SK-N-SH (cell line): Measurements from ENCODE around the gene UBR7. TPM values are rescaled to one million over a fixed set of nuclear protein-coding genes. Genes with fewer than 3 reads are reported as not detected.
"Not testable (repeated sequence)": the region's sequence is repeated elsewhere in the genome, so short reads cannot be mapped to it uniquely, and the experiment has no call there.

Source experiments
- CTCF ChIA-PET: fragments of 300-600, 350-600 bp; formaldehyde crosslinking; extraction: SDS; loops from one replicate; lab custom pipeline; 2021; lab: Yijun Ruan, JAX
- POLR2A ChIA-PET: fragments of 350-600 bp; sonication (Branson Sonifier 250); formaldehyde crosslinking; extraction: SDS; loops from one replicate; lab custom pipeline; 2020; ENCODE audit warnings: antibody characterized with exemption, inconsistent platforms; lab: Yijun Ruan, JAX
- DNase-seq: peaks from one replicate; pipeline ENCODE4 v3.0.0; 2012
- H2AFZ ChIP-seq: fragments of 200-600 bp; sonication (generic); 2 replicates; pipeline ENCODE4 v1.8.1; 2016; ENCODE audit warnings: antibody characterized with exemption, mild to moderate bottlenecking, low read depth
- H3F3A ChIP-seq: fragments of 200-600 bp; sonication (generic); replicated peaks from 2 replicates; pipeline ENCODE3; 2016; ENCODE audit warnings: antibody characterized with exemption, mild to moderate bottlenecking; ENCODE audit not compliant: insufficient read depth
- H3K27ac ChIP-seq, 2 experiments: fragments of 200-500 bp in 1 of 2; fragments of 200-600 bp in 1 of 2; sonication (Bioruptor generic) in 1 of 2; sonication (generic), shearing (Covaris generic) in 1 of 2; 2 replicates each; pipeline versions ENCODE4 v1.5.1 to v1.6.1; 2014 to 2016; ENCODE audit warnings: low read depth in 2 of 2, inconsistent platforms in 1 of 2, low read length in 1 of 2, mild to moderate bottlenecking in 1 of 2, mixed read lengths in 1 of 2
- H3K27me3 ChIP-seq: fragments of 200-600 bp; sonication (generic), shearing (Covaris generic); 2 replicates; pipeline ENCODE4 v1.6.1; 2016; ENCODE audit warnings: mixed run types; ENCODE audit not compliant: insufficient read depth
- H3K36me3 ChIP-seq, 2 experiments: fragments of 200-500 bp in 1 of 2; fragments of 200-600 bp in 1 of 2; sonication (Bioruptor generic) in 1 of 2; sonication (generic) in 1 of 2; replicated peaks in 1 of 2; 2 replicates each; pipeline versions ENCODE3 to v1.5.1; 2014 to 2016; ENCODE audit warnings: low read length in 1 of 2, mild to moderate bottlenecking in 1 of 2; ENCODE audit not compliant: insufficient read depth in 2 of 2, control insufficient read depth in 1 of 2
- H3K4me1 ChIP-seq, 2 experiments: fragments of 200-500 bp in 1 of 2; fragments of 200-600 bp in 1 of 2; sonication (Bioruptor generic) in 1 of 2; sonication (generic), shearing (Covaris generic) in 1 of 2; 2 replicates each; pipeline versions ENCODE4 v1.5.1 to v1.6.1; 2014 to 2016; ENCODE audit warnings: low read depth in 1 of 2, low read length in 1 of 2, mixed run types in 1 of 2; ENCODE audit not compliant: insufficient read depth in 2 of 2, control insufficient read depth in 1 of 2
- H3K4me2 ChIP-seq: fragments of 200-600 bp; sonication (generic), shearing (Covaris generic); 2 replicates; pipeline ENCODE4 v1.6.1; 2017; ENCODE audit warnings: mixed run types
- H3K4me3 ChIP-seq, 2 experiments: fragments of 200-500 bp in 1 of 2; fragments of 200-600 bp in 1 of 2; sonication (Bioruptor generic) in 1 of 2; sonication (generic), shearing (Covaris generic) in 1 of 2; 2 replicates each; pipeline versions ENCODE4 v1.5.1 to v1.8.1; 2014 to 2016; ENCODE audit warnings: low read depth in 2 of 2, inconsistent platforms in 1 of 2, low read length in 1 of 2, mild to moderate bottlenecking in 1 of 2, mixed read lengths in 1 of 2, moderate library complexity in 1 of 2
- H3K79me2 ChIP-seq: fragments of 200-600 bp; sonication (generic); 2 replicates; pipeline ENCODE4 v1.8.1; 2017; ENCODE audit warnings: mild to moderate bottlenecking; ENCODE audit not compliant: insufficient read depth
- H3K9ac ChIP-seq: fragments of 200-600 bp; sonication (generic); 2 replicates; pipeline ENCODE4 v1.6.1; 2017; ENCODE audit warnings: mixed run types
- H3K9me2 ChIP-seq: fragments of 200-600 bp; sonication (generic); 2 replicates; pipeline ENCODE4 v1.6.1; 2017; ENCODE audit warnings: mixed run types
- H3K9me3 ChIP-seq: fragments of 200-600 bp; sonication (generic); 2 replicates; pipeline ENCODE4 v1.6.1; 2017; ENCODE audit warnings: mixed run types, mild to moderate bottlenecking, moderate library complexity
- H4K20me1 ChIP-seq: fragments of 200-600 bp; sonication (generic); 2 replicates; pipeline ENCODE4 v1.6.1; 2017; ENCODE audit warnings: mild to moderate bottlenecking, mixed run types; ENCODE audit not compliant: insufficient read depth
- EZH2phosphoT487 ChIP-seq: fragments of 200-600 bp; sonication (generic); IDR thresholded peaks from 2 replicates; pipeline ENCODE4 v1.6.1; 2017; ENCODE audit warnings: low read depth, mixed run types, mild to moderate bottlenecking, antibody characterized with exemption, moderate library complexity, borderline replicate concordance
- FOSL2 ChIP-seq: IDR thresholded peaks from 2 replicates; pipeline ENCODE4 v1.4.0; 2012; ENCODE audit warnings: low read depth, mild to moderate bottlenecking, moderate library complexity, borderline replicate concordance
- GABPA ChIP-seq: IDR thresholded peaks from 2 replicates; pipeline ENCODE4 v1.4.0; 2012; ENCODE audit warnings: low read depth, mild to moderate bottlenecking
- JUND ChIP-seq: IDR thresholded peaks from 2 replicates; pipeline ENCODE4 v1.4.0; 2012
- MEF2A ChIP-seq: IDR thresholded peaks from 2 replicates; pipeline ENCODE4 v1.4.0; 2012; ENCODE audit warnings: low read depth, borderline replicate concordance
- MXI1 ChIP-seq: IDR thresholded peaks from 2 replicates; pipeline ENCODE4 v1.6.1; 2012; ENCODE audit warnings: mild to moderate bottlenecking, low read depth, low read length, improper control_type of control experiment
- RAD21 ChIP-seq: IDR thresholded peaks from 2 replicates; pipeline ENCODE4 v1.6.1; 2012; ENCODE audit warnings: mild to moderate bottlenecking, low read length
- RCOR1 ChIP-seq: fragments of 150-350 bp; IDR thresholded peaks from 2 replicates; pipeline ENCODE4 v1.6.1; 2017; ENCODE audit warnings: antibody characterized with exemption, low read length
- REST ChIP-seq: IDR thresholded peaks from 2 replicates; pipeline ENCODE4 v1.6.1; 2012; ENCODE audit warnings: mild to moderate bottlenecking, low read depth, low read length, moderate library complexity
- RXRA ChIP-seq: IDR thresholded peaks from 2 replicates; pipeline ENCODE4 v1.4.0; 2012; ENCODE audit warnings: low read depth, mild to moderate bottlenecking, borderline replicate concordance
- SIN3A ChIP-seq: IDR thresholded peaks from 2 replicates; pipeline ENCODE4 v1.6.1; 2012; ENCODE audit warnings: low read depth, mild to moderate bottlenecking, low read length, moderate library complexity, borderline replicate concordance
- USF2 ChIP-seq: fragments of 150-350 bp; IDR thresholded peaks from 2 replicates; pipeline ENCODE4 v1.6.1; 2017; ENCODE audit warnings: antibody characterized with exemption, low read length, low read depth, borderline replicate concordance
- YY1 ChIP-seq: IDR thresholded peaks from 2 replicates; pipeline ENCODE4 v1.4.0; 2012; ENCODE audit warnings: low read depth, mild to moderate bottlenecking
- ZBTB33 ChIP-seq: IDR thresholded peaks from 2 replicates; pipeline ENCODE4 v1.4.0; 2012; ENCODE audit warnings: low read depth, borderline replicate concordance
- WGBS: methylation state at CpG from one replicate; pipeline ENCODE4 v1.1.6; 2017; ENCODE audit warnings: low lambda C conversion rate; 5-methylcytosine and 5-hydroxymethylcytosine counted together
- polyA plus RNA-seq, 3 experiments: library from polyadenylated mRNA; depleted of rRNA; stranded (reverse); fragments of >200 nt; gene quantifications; 2 replicates each; pipeline ENCODE4 v1.2.3, GENCODE V29; 2012

UBR7 gene
- polyA plus RNA-seq, 1 of the 3 experiments (the other 2 are of a cell fraction): 28.2 TPM

- TF ChIP-seq MXI1 (peak; percentile 47; the same call in 1 of the 2 replicates), FOSL2 (no peak), ZBTB33 (no peak), RCOR1 (no peak), YY1 (no peak), RAD21 (no peak), SIN3A (no peak), JUND (no peak), USF2 (peak; percentile 58; the same call in 1 of the 2 replicates)
Measured at GRCh38 chr14:93231129-93231979, 24.3 kb downstream of the UBR7 start (continued).

GRCh38 chr14:93232159-93232558 lies 25.1 kb downstream of the UBR7 start:
- Histone ChIP-seq H3K4me2 (peak overlapping the region; percentile 90), H3K9me3 (no peaks in the 10 kb centered on the region), H3K27me3 (no peaks in the 10 kb centered on the region), H3K9ac (no peak overlapping the region), H3K79me2 (no peaks in the 10 kb centered on the region)
- WGBS: 91% methylated on average over 12 of the region's 17 CpGs
- no peak for TF ChIP-seq RAD21
- no peak for TF ChIP-seq MEF2A
- TF ChIP-seq EZH2phosphoT487: no peak
- TF ChIP-seq RXRA: no peak
- no peak for TF ChIP-seq FOSL2
- TF ChIP-seq REST: no peak
- no peak for TF ChIP-seq YY1
- TF ChIP-seq USF2: no peak
- no peak for TF ChIP-seq GABPA
- TF ChIP-seq, all 33 proteins: peak for 0
- ChIA-PET POLR2A (interaction anchor here (1.6 kb wide), 1 partner anchor 305 kb away, joined by 4 read pairs; no protein-coding TSS in a partner anchor), CTCF (interaction anchor here (1.2 to 2.7 kb wide), 4 partner anchors 11 to 312 kb away, joined by 3 to 12 read pairs (median 8); no protein-coding TSS in a partner anchor)
- Histone ChIP-seq H3K9me2 (no peaks in the 10 kb centered on the region), H3K4me1 (peaks cover 0 to 12% of the 10 kb centered on the region in 2 experiments; a peak in 1 of 4 replicates), H3F3A (no peaks in the 10 kb centered on the region), H3K27ac (no peak overlapping the region), H2AFZ (no peak overlapping the region; the same call in 1 of the 2 replicates), H3K4me3 (peak overlapping the region; percentile 57 to 72; a peak in 2 of 4 replicates), H4K20me1 (no peaks in the 10 kb centered on the region), H3K36me3 (peaks cover 15 to 17% of the 10 kb centered on the region in 2 experiments)
- peak; percentile 24 for DNase-seq

- H2AFZ ChIP-seq, H3K9me2 ChIP-seq, H4K20me1 ChIP-seq, H3K4me3 ChIP-seq, H3K36me3 ChIP-seq, H3K9me3 ChIP-seq, H3F3A ChIP-seq, H3K4me2 ChIP-seq, H3K79me2 ChIP-seq, H3K27me3 ChIP-seq, POLR2A ChIA-PET, DNase-seq, H3K9ac ChIP-seq, H3K27ac ChIP-seq: not testable (repeated sequence)
- 90% methylated on average over 5 of the region's 5 CpGs for WGBS
- CTCF ChIA-PET: interaction anchor here (1.2 to 1.5 kb wide), 2 partner anchors 28 to 311 kb away, joined by 3 to 5 read pairs; no protein-coding TSS in a partner anchor
- H3K4me1 ChIP-seq: peaks cover 0 to 12% of the 10 kb centered on the region in 2 experiments; a peak in 1 of 4 replicates
Measured at GRCh38 chr14:93233078-93233477, 26.0 kb downstream of the UBR7 start.
